Measurements from ENCODE around the gene ANK3. TPM values are rescaled to one million over a fixed set of nuclear protein-coding genes. Genes with fewer than 3 reads are reported as not detected.

ANK3 gene
- total and polyA plus RNA-seq, 2 donors (not counting 1 experiment from before 2014, with no cell fraction given) = 0.50 to 0.79 TPM

- TF ChIP-seq EZH2 (IDR thresholded peaks at IDR 0.05; ENCODE audit: low read length, missing control alignments) (no peak), CTCF (conservative IDR thresholded peaks at IDR 0.05 in 1 of 2, IDR thresholded peaks at IDR 0.05 in 1 of 2; ENCODE audit: low read depth in 1 of 2, low read length in 2 of 2) (no peak)
- no peaks in the 10 kb centered on the region for H3K79me2 ChIP-seq (ENCODE audit: control insufficient read depth, insufficient read depth, low read length)
- H4K20me1 ChIP-seq (ENCODE audit: control insufficient read depth, extremely low read depth, insufficient read depth, low read length) = no peaks in the 10 kb centered on the region
- no peak for DNase-seq (ENCODE audit: low read depth in 2 of 2)
- H3K4me3 ChIP-seq (replicated peaks in 1 of 4; ENCODE audit: control extremely low read depth in 1 of 4, insufficient read depth in 1 of 4, low read depth in 3 of 4, low read length in 4 of 4) = no peak overlapping the region
- H3K36me3 ChIP-seq (ENCODE audit: control insufficient read depth, insufficient read depth, low read length) = no peaks in the 10 kb centered on the region
- no peaks in the 10 kb centered on the region for H3K27me3 ChIP-seq (ENCODE audit: control insufficient read depth, insufficient read depth, low read length)
- peaks cover 17% of the 10 kb centered on the region for H3K4me1 ChIP-seq (ENCODE audit: control insufficient read depth, extremely low read depth, insufficient read depth, low read length)
- no peak overlapping the region for H3K9ac ChIP-seq (ENCODE audit: insufficient read depth, low read length)
- H3K4me2 ChIP-seq (ENCODE audit: extremely low read depth, insufficient read depth, low read length) = peak overlapping the region; percentile 46
- H3K9me3 ChIP-seq (ENCODE audit: control insufficient read depth, insufficient read depth, low read depth, low read length) = no peaks in the 10 kb centered on the region
- H3K27ac ChIP-seq (ENCODE audit: insufficient read depth, low read length) = peak overlapping the region; percentile 37
- H2AFZ ChIP-seq (ENCODE audit: low read length) = no peak overlapping the region
These were observed 76.1 kb downstream of the ANK3 start for GRCh38 chr10:60313589-60313952.

- Histone ChIP-seq H3K27me3 (ENCODE audit: control insufficient read depth, insufficient read depth, low read length) (no peaks in the 10 kb centered on the region), H3K9ac (ENCODE audit: insufficient read depth, low read length) (no peak overlapping the region), H3K4me3 (replicated peaks in 1 of 4; ENCODE audit: control extremely low read depth in 1 of 4, insufficient read depth in 1 of 4, low read depth in 3 of 4, low read length in 4 of 4) (no peak overlapping the region), H2AFZ (ENCODE audit: low read length) (no peak overlapping the region), H3K9me3 (ENCODE audit: control insufficient read depth, insufficient read depth, low read depth, low read length) (no peaks in the 10 kb centered on the region), H3K36me3 (ENCODE audit: control insufficient read depth, insufficient read depth, low read length) (no peaks in the 10 kb centered on the region), H3K27ac (ENCODE audit: insufficient read depth, low read length) (peak overlapping the region; percentile 37), H4K20me1 (ENCODE audit: control insufficient read depth, extremely low read depth, insufficient read depth, low read length) (no peaks in the 10 kb centered on the region), H3K79me2 (ENCODE audit: control insufficient read depth, insufficient read depth, low read length) (no peaks in the 10 kb centered on the region), H3K4me2 (ENCODE audit: extremely low read depth, insufficient read depth, low read length) (peak overlapping the region; percentile 46), H3K4me1 (ENCODE audit: control insufficient read depth, extremely low read depth, insufficient read depth, low read length) (peaks cover 17% of the 10 kb centered on the region)
- TF ChIP-seq EZH2 (IDR thresholded peaks at IDR 0.05; ENCODE audit: low read length, missing control alignments) = no peak
- no peak for TF ChIP-seq CTCF (conservative IDR thresholded peaks at IDR 0.05 in 1 of 2, IDR thresholded peaks at IDR 0.05 in 1 of 2; ENCODE audit: low read depth in 1 of 2, low read length in 2 of 2)
- peak; percentile 70 to 79 for DNase-seq (ENCODE audit: low read depth in 2 of 2)
These were observed 76.7 kb downstream of the ANK3 start for GRCh38 chr10:60312818-60313588.

- Histone ChIP-seq H2AFZ (ENCODE audit: low read length) (no peak overlapping the region), H3K9ac (ENCODE audit: insufficient read depth, low read length) (no peak overlapping the region), H3K4me3 (replicated peaks in 1 of 4; ENCODE audit: control extremely low read depth in 1 of 4, insufficient read depth in 1 of 4, low read depth in 3 of 4, low read length in 4 of 4) (no peak overlapping the region), H3K27me3 (ENCODE audit: control insufficient read depth, insufficient read depth, low read length) (no peaks in the 10 kb centered on the region), H4K20me1 (ENCODE audit: control insufficient read depth, extremely low read depth, insufficient read depth, low read length) (no peaks in the 10 kb centered on the region), H3K36me3 (ENCODE audit: control insufficient read depth, insufficient read depth, low read length) (no peaks in the 10 kb centered on the region), H3K4me2 (ENCODE audit: extremely low read depth, insufficient read depth, low read length) (no peak overlapping the region), H3K27ac (ENCODE audit: insufficient read depth, low read length) (no peak overlapping the region), H3K9me3 (ENCODE audit: control insufficient read depth, insufficient read depth, low read depth, low read length) (no peaks in the 10 kb centered on the region), H3K4me1 (ENCODE audit: control insufficient read depth, extremely low read depth, insufficient read depth, low read length) (peaks cover 17% of the 10 kb centered on the region), H3K79me2 (ENCODE audit: control insufficient read depth, insufficient read depth, low read length) (no peaks in the 10 kb centered on the region)
- DNase-seq (ENCODE audit: low read depth in 2 of 2) = no peak
- TF ChIP-seq CTCF (conservative IDR thresholded peaks at IDR 0.05 in 1 of 2, IDR thresholded peaks at IDR 0.05 in 1 of 2; ENCODE audit: low read depth in 1 of 2, low read length in 2 of 2) (no peak), EZH2 (IDR thresholded peaks at IDR 0.05; ENCODE audit: low read length, missing control alignments) (no peak)
These were observed 77.9 kb downstream of the ANK3 start for GRCh38 chr10:60311821-60312220.

All from fibroblast of lung (primary cell).